Measurements from ENCODE around the gene CCR1. TPM values are rescaled to one million over a fixed set of nuclear protein-coding genes. Genes with fewer than 3 reads are reported as not detected.
"Not testable (repeated sequence)": the region's sequence is repeated elsewhere in the genome, so short reads cannot be mapped to it uniquely, and the experiment has no call there.

The CCR1 gene
- total and polyA plus RNA-seq, 4 donors = 3.0 to 7.1 (median 5.5) TPM

- H3K27me3 ChIP-seq (ENCODE audit: control insufficient read depth, insufficient read depth, low read length) = no peaks in the 10 kb centered on the region
- no peaks in the 10 kb centered on the region for H3K4me1 ChIP-seq (ENCODE audit: control insufficient read depth, insufficient read depth, low read length)
- no CpG with 5 or more reads among the region's 2 CpGs for WGBS (ENCODE audit: insufficient coverage)
Measured at GRCh38 chr3:46187341-46187700, 20.8 kb downstream of the CCR1 start.

GRCh38 chr3:46186471-46187340 lies 21.4 kb downstream of the CCR1 start:
- H3K27ac ChIP-seq (ENCODE audit: low read depth, low read length) = no peak overlapping the region
- no peaks in the 10 kb centered on the region for H3K9me3 ChIP-seq (ENCODE audit: control insufficient read depth, insufficient read depth, low read length)
- no CpG with 5 or more reads among the region's 3 CpGs for WGBS (ENCODE audit: insufficient coverage)
- DNase-seq (ENCODE audit: low read depth in 4 of 6, low spot score in 6 of 6) = no peak
- no peaks in the 10 kb centered on the region for H3K4me1 ChIP-seq (ENCODE audit: control insufficient read depth, insufficient read depth, low read length)
- no peaks in the 10 kb centered on the region for H3K27me3 ChIP-seq (ENCODE audit: control insufficient read depth, insufficient read depth, low read length)
- no peaks in the 10 kb centered on the region for H3K36me3 ChIP-seq (ENCODE audit: control insufficient read depth, insufficient read depth, low read length)
- no peak overlapping the region for H3K4me3 ChIP-seq (ENCODE audit: low read depth, low read length)

More at GRCh38 chr3:46187341-46187700, 20.8 kb downstream of the CCR1 start:
- no peaks in the 10 kb centered on the region for H3K36me3 ChIP-seq (ENCODE audit: control insufficient read depth, insufficient read depth, low read length)
- no peaks in the 10 kb centered on the region for H3K9me3 ChIP-seq (ENCODE audit: control insufficient read depth, insufficient read depth, low read length)
- DNase-seq (ENCODE audit: low read depth in 4 of 6, low spot score in 6 of 6) = no peak
- H3K27ac ChIP-seq (ENCODE audit: low read depth, low read length) = no peak overlapping the region
- H3K4me3 ChIP-seq (ENCODE audit: low read depth, low read length) = no peak overlapping the region

GRCh38 chr3:46184469-46184868 lies 23.6 kb downstream of the CCR1 start:
- no CpG with 5 or more reads among the region's 1 CpG for WGBS (ENCODE audit: insufficient coverage)
- Histone ChIP-seq H3K27ac (ENCODE audit: low read depth, low read length) (no peak overlapping the region), H3K9me3 (ENCODE audit: control insufficient read depth, insufficient read depth, low read length) (no peaks in the 10 kb centered on the region), H3K27me3 (ENCODE audit: control insufficient read depth, insufficient read depth, low read length) (no peaks in the 10 kb centered on the region), H3K4me3 (ENCODE audit: low read depth, low read length) (no peak overlapping the region), H3K36me3 (ENCODE audit: control insufficient read depth, insufficient read depth, low read length) (no peaks in the 10 kb centered on the region), H3K4me1 (ENCODE audit: control insufficient read depth, insufficient read depth, low read length) (no peaks in the 10 kb centered on the region)
- DNase-seq (ENCODE audit: low read depth in 4 of 6, low spot score in 6 of 6) = no peak

- Histone ChIP-seq H3K4me3 (ENCODE audit: low read depth, low read length) (no peak overlapping the region), H3K4me1 (ENCODE audit: control insufficient read depth, insufficient read depth, low read length) (no peaks in the 10 kb centered on the region), H3K27ac (ENCODE audit: low read depth, low read length) (no peak overlapping the region), H3K36me3 (ENCODE audit: control insufficient read depth, insufficient read depth, low read length) (no peaks in the 10 kb centered on the region), H3K9me3 (ENCODE audit: control insufficient read depth, insufficient read depth, low read length) (no peaks in the 10 kb centered on the region), H3K27me3 (ENCODE audit: control insufficient read depth, insufficient read depth, low read length) (no peaks in the 10 kb centered on the region)
- 65% methylated on average over 4 of the region's 5 CpGs for WGBS (ENCODE audit: insufficient coverage)
- peak in 1 of 6 donors; percentile 5 for DNase-seq (ENCODE audit: low read depth in 4 of 6, low spot score in 6 of 6)
Measured at GRCh38 chr3:46183330-46183729, 24.8 kb downstream of the CCR1 start.

- H3K27me3 ChIP-seq (ENCODE audit: control insufficient read depth, insufficient read depth, low read length) = no peaks in the 10 kb centered on the region
- DNase-seq (ENCODE audit: low read depth in 4 of 6, low spot score in 6 of 6) = no peak
- H3K4me3 ChIP-seq (ENCODE audit: low read depth, low read length) = no peak overlapping the region
- H3K9me3 ChIP-seq (ENCODE audit: control insufficient read depth, insufficient read depth, low read length) = no peaks in the 10 kb centered on the region
- no peaks in the 10 kb centered on the region for H3K36me3 ChIP-seq (ENCODE audit: control insufficient read depth, insufficient read depth, low read length)
- no CpG with 5 or more reads among the region's 2 CpGs for WGBS (ENCODE audit: insufficient coverage)
- no peaks in the 10 kb centered on the region for H3K4me1 ChIP-seq (ENCODE audit: control insufficient read depth, insufficient read depth, low read length)
- H3K27ac ChIP-seq (ENCODE audit: low read depth, low read length) = no peak overlapping the region
Measured at GRCh38 chr3:46168583-46169345, 39.3 kb downstream of the CCR1 start.

GRCh38 chr3:46163556-46164041 lies 44.5 kb downstream of the CCR1 start:
- WGBS (ENCODE audit: insufficient coverage) = 80% methylated on average over 3 of the region's 3 CpGs
- Histone ChIP-seq H3K27ac (ENCODE audit: low read depth, low read length) (no peak overlapping the region), H3K36me3 (ENCODE audit: control insufficient read depth, insufficient read depth, low read length) (no peaks in the 10 kb centered on the region), H3K9me3 (ENCODE audit: control insufficient read depth, insufficient read depth, low read length) (no peaks in the 10 kb centered on the region), H3K4me1 (ENCODE audit: control insufficient read depth, insufficient read depth, low read length) (no peaks in the 10 kb centered on the region), H3K27me3 (ENCODE audit: control insufficient read depth, insufficient read depth, low read length) (no peaks in the 10 kb centered on the region), H3K4me3 (ENCODE audit: low read depth, low read length) (no peak overlapping the region)
- DNase-seq (ENCODE audit: low read depth in 4 of 6, low spot score in 6 of 6) = no peak

DNA sequence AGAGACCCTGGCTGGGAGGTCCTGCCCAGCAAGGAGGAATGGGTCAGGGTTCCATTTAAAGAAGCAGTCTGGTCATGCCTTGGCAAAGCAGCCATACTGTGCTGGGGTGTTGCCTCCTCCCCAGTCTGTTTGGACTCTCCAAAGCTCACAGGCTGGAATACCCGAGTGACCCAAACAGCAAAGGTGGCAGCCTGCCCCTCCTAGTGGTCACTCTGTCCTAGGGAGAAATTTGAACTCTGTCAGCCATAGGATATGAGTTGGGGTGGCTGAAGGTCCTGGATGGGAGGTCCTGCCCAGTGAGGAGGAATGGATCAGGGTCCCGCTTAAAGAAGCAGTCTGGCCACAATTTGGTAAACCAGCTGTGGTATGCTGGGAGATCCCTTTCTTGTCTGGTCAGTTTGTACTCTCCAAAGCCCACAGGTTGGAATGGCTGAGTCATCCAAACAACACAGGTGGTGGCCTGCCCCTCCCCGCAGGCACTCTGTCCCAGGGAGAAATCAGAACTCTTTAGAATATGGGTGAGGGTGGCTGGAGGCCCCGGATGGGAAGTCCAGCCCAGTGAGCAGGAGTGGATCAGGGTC lies 45.0 kb downstream of the CCR1 start:
- WGBS (ENCODE audit: insufficient coverage) = 95% methylated on average over 3 of the region's 4 CpGs
- H3K27ac ChIP-seq (ENCODE audit: low read depth, low read length) = no peak overlapping the region
- peaks cover 3% of the 10 kb centered on the region for H3K9me3 ChIP-seq (ENCODE audit: control insufficient read depth, insufficient read depth, low read length)
- H3K36me3 ChIP-seq (ENCODE audit: control insufficient read depth, insufficient read depth, low read length) = no peaks in the 10 kb centered on the region
- no peaks in the 10 kb centered on the region for H3K4me1 ChIP-seq (ENCODE audit: control insufficient read depth, insufficient read depth, low read length)
- no peaks in the 10 kb centered on the region for H3K27me3 ChIP-seq (ENCODE audit: control insufficient read depth, insufficient read depth, low read length)
- no peak overlapping the region for H3K4me3 ChIP-seq (ENCODE audit: low read depth, low read length)
- DNase-seq (ENCODE audit: low read depth in 4 of 6, low spot score in 6 of 6) = no peak

- H3K27me3 ChIP-seq (ENCODE audit: control insufficient read depth, insufficient read depth, low read length); H3K4me1 ChIP-seq (ENCODE audit: control insufficient read depth, insufficient read depth, low read length); H3K9me3 ChIP-seq (ENCODE audit: control insufficient read depth, insufficient read depth, low read length); H3K27ac ChIP-seq (ENCODE audit: low read depth, low read length); DNase-seq (ENCODE audit: low read depth in 4 of 6, low spot score in 6 of 6); H3K36me3 ChIP-seq (ENCODE audit: control insufficient read depth, insufficient read depth, low read length); H3K4me3 ChIP-seq (ENCODE audit: low read depth, low read length): not testable (repeated sequence)
- WGBS (ENCODE audit: insufficient coverage) = no CpG with 5 or more reads among the region's 1 CpG
Measured at GRCh38 chr3:46157685-46158084, 50.4 kb downstream of the CCR1 start.

DNA sequence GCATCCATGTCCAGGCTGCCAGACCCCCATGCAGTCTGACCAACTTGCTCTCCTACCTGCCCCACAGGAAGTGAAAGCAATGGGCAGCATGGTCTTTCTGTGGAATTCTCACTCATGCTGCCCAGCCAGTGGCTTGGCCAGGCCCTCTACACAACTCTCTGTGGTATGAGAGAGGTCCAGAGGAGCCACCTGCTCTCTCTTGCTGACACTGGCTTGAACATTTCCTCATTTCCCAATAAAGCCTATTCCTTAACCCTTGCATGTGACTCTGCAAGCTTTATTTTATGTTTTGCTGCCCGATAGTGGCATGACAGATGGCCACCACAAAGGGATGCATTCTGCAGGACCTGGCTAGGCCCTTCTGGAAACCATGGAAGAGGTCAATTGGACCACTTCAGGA lies 53.8 kb downstream of the CCR1 start:
- WGBS (ENCODE audit: insufficient coverage) = 90% methylated on average over 1 of the region's 1 CpG
- Histone ChIP-seq H3K4me1 (ENCODE audit: control insufficient read depth, insufficient read depth, low read length) (no peaks in the 10 kb centered on the region), H3K9me3 (ENCODE audit: control insufficient read depth, insufficient read depth, low read length) (peaks cover 4% of the 10 kb centered on the region), H3K36me3 (ENCODE audit: control insufficient read depth, insufficient read depth, low read length) (no peaks in the 10 kb centered on the region), H3K4me3 (ENCODE audit: low read depth, low read length) (no peak overlapping the region), H3K27me3 (ENCODE audit: control insufficient read depth, insufficient read depth, low read length) (no peaks in the 10 kb centered on the region), H3K27ac (ENCODE audit: low read depth, low read length) (no peak overlapping the region)
- DNase-seq (ENCODE audit: low read depth in 4 of 6, low spot score in 6 of 6) = no peak

Data from spinal cord (tissue), 10 donors.